Measurements from ENCODE around the gene DHCR7. TPM values are rescaled to one million over a fixed set of nuclear protein-coding genes. Genes with fewer than 3 reads are reported as not detected.

DHCR7 gene
- total and polyA plus RNA-seq, 2 experiments from 2014 or later: 84.0 to 166 TPM

DNA sequence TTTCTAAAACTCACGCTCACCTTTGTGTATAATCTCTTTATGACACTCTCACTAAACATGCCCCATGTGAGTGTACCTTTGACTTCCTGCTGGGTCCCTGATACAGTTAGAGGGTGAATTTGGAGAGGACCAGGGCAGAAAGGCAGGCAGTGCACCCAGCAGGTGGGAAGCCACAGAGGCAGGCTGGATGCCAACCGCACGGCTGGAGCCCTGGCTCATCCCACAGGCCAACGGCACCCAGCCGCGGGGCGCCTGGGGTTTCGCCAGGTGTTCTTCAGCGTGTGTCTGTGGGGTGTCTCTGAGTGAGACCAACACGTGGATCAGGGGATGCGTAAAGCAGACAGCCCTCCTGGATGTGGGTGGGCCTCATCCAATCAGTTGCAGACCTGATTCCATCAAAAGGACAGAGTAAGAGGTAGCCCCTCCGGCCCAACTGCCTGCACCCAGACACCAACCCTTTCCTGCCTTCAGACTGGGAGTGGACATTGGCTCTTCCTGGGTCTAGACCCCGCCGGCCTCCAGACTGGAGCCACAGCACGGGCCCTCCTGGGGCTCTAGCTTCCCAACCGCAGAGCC lies 51.6 kb downstream of the DHCR7 start (continued):
- TF ChIP-seq ZNF462 (CRISPR knock-in tag; IDR thresholded peaks at IDR 0.05): no peak
- TF ChIP-seq JUNB (IDR thresholded peaks at IDR 0.05; ENCODE audit: unreplicated experiment): no peak
- TF ChIP-seq ZNF331 (CRISPR knock-in tag; IDR thresholded peaks at IDR 0.05; ENCODE audit: low read depth): no peak
- TF ChIP-seq NANOG (IDR thresholded peaks at IDR 0.05; ENCODE audit: borderline replicate concordance): no peak

DNA sequence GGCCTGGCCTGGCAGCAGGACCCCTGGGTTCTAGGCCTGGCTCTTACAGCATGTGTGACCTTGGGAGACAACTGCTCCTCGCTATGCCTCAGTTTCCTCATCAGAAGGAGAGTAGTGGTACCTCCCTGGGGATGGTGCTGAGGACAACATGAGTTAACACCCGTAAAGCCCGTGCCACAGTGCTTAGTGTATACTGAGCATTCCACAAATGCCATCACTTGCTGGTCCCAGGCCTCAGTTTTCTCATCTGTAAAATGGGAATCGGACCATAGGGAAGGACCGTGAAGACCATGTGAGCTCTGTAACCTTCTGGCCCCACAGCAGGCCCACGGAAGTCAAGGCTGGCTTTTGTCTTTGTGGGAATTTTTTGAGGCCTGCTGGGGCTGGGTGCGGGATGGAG lies 52.4 kb downstream of the DHCR7 start:
- H3K9me2 ChIP-seq (ENCODE audit: insufficient read depth): peaks cover 9% of the 10 kb centered on the region; the same call in 1 of the 2 replicates
- no peaks in the 10 kb centered on the region for H3K27me3 ChIP-seq (ENCODE audit: insufficient read depth)
- no peaks in the 10 kb centered on the region for H3K4me1 ChIP-seq (ENCODE audit: insufficient read depth)
- no peaks in the 10 kb centered on the region for H3F3A ChIP-seq (replicated peaks; ENCODE audit: low read depth)
- no peak for DNase-seq (ENCODE audit: low spot score)
- H2AFZ ChIP-seq: no peak overlapping the region
- H3K36me3 ChIP-seq (ENCODE audit: insufficient read depth): no peaks in the 10 kb centered on the region
- no peaks in the 10 kb centered on the region for H3K79me2 ChIP-seq (replicated peaks; ENCODE audit: insufficient read depth)
- no peak overlapping the region for H3K27ac Mint-ChIP-seq
- no peaks in the 10 kb centered on the region for H3K36me3 Mint-ChIP-seq (ENCODE audit: low read depth)
- H3K4me3 ChIP-seq: no peak overlapping the region
- H3K27ac ChIP-seq (ENCODE audit: low read depth): no peak overlapping the region
- H3K9me3 Mint-ChIP-seq: no peaks in the 10 kb centered on the region
- H3K4me3 Mint-ChIP-seq: no peak overlapping the region
- no peaks in the 10 kb centered on the region for H3K4me1 Mint-ChIP-seq
- H4K20me1 ChIP-seq (replicated peaks; ENCODE audit: insufficient read depth): no peaks in the 10 kb centered on the region
- no peak for ATAC-seq
- peaks cover 5% of the 10 kb centered on the region for H3K27me3 Mint-ChIP-seq (ENCODE audit: insufficient read depth, low read depth, poor library complexity)
- H3K4me2 ChIP-seq: no peak overlapping the region
- TF ChIP-seq EZH2 (IDR thresholded peaks at IDR 0.05; ENCODE audit: low read depth, unreplicated experiment) (no peak), POLR2AphosphoS5 (IDR thresholded peaks at IDR 0.05; ENCODE audit: low read depth) (no peak), EZH2phosphoT487 (IDR thresholded peaks at IDR 0.05; ENCODE audit: unreplicated experiment) (no peak), ZNF114 (CRISPR knock-in tag; IDR thresholded peaks at IDR 0.05) (no peak), JUNB (IDR thresholded peaks at IDR 0.05; ENCODE audit: unreplicated experiment) (no peak), CREB1 (CRISPR knock-in tag; IDR thresholded peaks at IDR 0.05; ENCODE audit: low read depth) (no peak)
- TF ChIP-seq, protein P1, sequence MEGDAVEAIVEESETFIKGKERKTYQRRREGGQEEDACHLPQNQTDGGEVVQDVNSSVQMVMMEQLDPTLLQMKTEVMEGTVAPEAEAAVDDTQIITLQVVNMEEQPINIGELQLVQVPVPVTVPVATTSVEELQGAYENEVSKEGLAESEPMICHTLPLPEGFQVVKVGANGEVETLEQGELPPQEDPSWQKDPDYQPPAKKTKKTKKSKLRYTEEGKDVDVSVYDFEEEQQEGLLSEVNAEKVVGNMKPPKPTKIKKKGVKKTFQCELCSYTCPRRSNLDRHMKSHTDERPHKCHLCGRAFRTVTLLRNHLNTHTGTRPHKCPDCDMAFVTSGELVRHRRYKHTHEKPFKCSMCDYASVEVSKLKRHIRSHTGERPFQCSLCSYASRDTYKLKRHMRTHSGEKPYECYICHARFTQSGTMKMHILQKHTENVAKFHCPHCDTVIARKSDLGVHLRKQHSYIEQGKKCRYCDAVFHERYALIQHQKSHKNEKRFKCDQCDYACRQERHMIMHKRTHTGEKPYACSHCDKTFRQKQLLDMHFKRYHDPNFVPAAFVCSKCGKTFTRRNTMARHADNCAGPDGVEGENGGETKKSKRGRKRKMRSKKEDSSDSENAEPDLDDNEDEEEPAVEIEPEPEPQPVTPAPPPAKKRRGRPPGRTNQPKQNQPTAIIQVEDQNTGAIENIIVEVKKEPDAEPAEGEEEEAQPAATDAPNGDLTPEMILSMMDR (conservative IDR thresholded peaks at IDR 0.05; ENCODE audit: low read depth in 2 of 2): no peak
- TF ChIP-seq, protein P2, sequence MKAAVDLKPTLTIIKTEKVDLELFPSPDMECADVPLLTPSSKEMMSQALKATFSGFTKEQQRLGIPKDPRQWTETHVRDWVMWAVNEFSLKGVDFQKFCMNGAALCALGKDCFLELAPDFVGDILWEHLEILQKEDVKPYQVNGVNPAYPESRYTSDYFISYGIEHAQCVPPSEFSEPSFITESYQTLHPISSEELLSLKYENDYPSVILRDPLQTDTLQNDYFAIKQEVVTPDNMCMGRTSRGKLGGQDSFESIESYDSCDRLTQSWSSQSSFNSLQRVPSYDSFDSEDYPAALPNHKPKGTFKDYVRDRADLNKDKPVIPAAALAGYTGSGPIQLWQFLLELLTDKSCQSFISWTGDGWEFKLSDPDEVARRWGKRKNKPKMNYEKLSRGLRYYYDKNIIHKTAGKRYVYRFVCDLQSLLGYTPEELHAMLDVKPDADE (IDR thresholded peaks at IDR 0.05): no peak

All from GM23338 (cell line).